Measurements from ENCODE around the gene DGKB. TPM values are rescaled to one million over a fixed set of nuclear protein-coding genes. Genes with fewer than 3 reads are reported as not detected.

DGKB gene
- total and polyA plus RNA-seq, 2 of the 8 experiments (the other 6 are each of a cell fraction or from before 2014, with no cell fraction given) = 1.9 to 2.6 TPM

- TF ChIP-seq NANOG (IDR thresholded peaks at IDR 0.05; ENCODE audit: insufficient read depth, low read depth, low read length, poor library complexity, severe bottlenecking) = no peak
Measured at GRCh38 chr7:14938181-14938580, 35.6 kb upstream of the DGKB start (continued).

Measured in H1 (cell line).